K562 (cell line): ENCODE data around the gene ELF2. TPM values are rescaled to one million over a fixed set of nuclear protein-coding genes. Genes with fewer than 3 reads are reported as not detected.

Experiments used
- CAMTA2 ChIP-seq: fragments of 250-450 bp; sonication (Bioruptor Pico); conservative IDR thresholded peaks from 2 replicates; pipeline ENCODE4 v1.5.1; 2022
- E2F3 ChIP-seq: fragments of 250-450 bp; sonication (Bioruptor Pico); IDR thresholded peaks from 2 replicates; pipeline ENCODE4 v1.4.0; 2020; ENCODE audit warnings: mild to moderate bottlenecking
- FOXP1 ChIP-seq: sonication (generic); formaldehyde crosslinking; IDR thresholded peaks from 2 replicates; pipeline ENCODE4 v1.8.0; 2022; ENCODE audit warnings: mild to moderate bottlenecking, missing genetic modification reagents
- GATAD2A ChIP-seq: fragments of 450-650 bp; IDR thresholded peaks from 2 replicates; pipeline ENCODE4 v1.6.1; 2017
- MBD2 ChIP-seq: sonication (generic); IDR thresholded peaks from 2 replicates; pipeline ENCODE4 v1.6.1; 2016; ENCODE audit warnings: low read depth, borderline replicate concordance
- NCOR1 ChIP-seq: fragments of 450-650 bp; IDR thresholded peaks from 2 replicates; pipeline ENCODE4 v1.6.1; 2016; ENCODE audit warnings: mild to moderate bottlenecking, moderate library complexity
- NFRKB ChIP-seq: fragments of 450-650 bp; IDR thresholded peaks from 2 replicates; pipeline ENCODE4 v1.6.1; 2016; ENCODE audit warnings: low read depth
- PML ChIP-seq: IDR thresholded peaks from 2 replicates; pipeline ENCODE4 v1.6.1; 2012; ENCODE audit warnings: low read length, inconsistent platforms
- PRPF4 ChIP-seq: fragments of 200-400 bp; formaldehyde crosslinking; IDR thresholded peaks from one replicate; pipeline ENCODE4 v1.6.1; 2017; ENCODE audit warnings: low read length, low read depth, mild to moderate bottlenecking; ENCODE audit not compliant: insufficient read depth, poor library complexity, severe bottlenecking
- RB1 ChIP-seq: fragments of 450-650 bp; IDR thresholded peaks from 2 replicates; pipeline ENCODE4 v1.6.1; 2017; ENCODE audit warnings: low read depth, mild to moderate bottlenecking
- SMAD2 ChIP-seq: fragments of 150-350 bp; IDR thresholded peaks from 2 replicates; pipeline ENCODE4 v1.6.1; 2014; ENCODE audit warnings: low read depth, mild to moderate bottlenecking, low read length
- U2AF1 ChIP-seq: fragments of 200-400 bp; formaldehyde crosslinking; optimal IDR thresholded peaks from 2 replicates; pipeline ENCODE3; 2017; ENCODE audit warnings: mild to moderate bottlenecking, low read depth, low read length, moderate library complexity
- ZBTB7A ChIP-seq: IDR thresholded peaks from 2 replicates; pipeline ENCODE4 v1.6.1; 2011; ENCODE audit warnings: low read depth, mild to moderate bottlenecking, low read length, moderate library complexity, borderline replicate concordance; ENCODE audit not compliant: control insufficient read depth
- ZC3H4 ChIP-seq: sonication (generic); formaldehyde crosslinking; IDR thresholded peaks from 2 replicates; pipeline ENCODE4 v1.9.0; 2021; ENCODE audit warnings: missing genetic modification reagents, borderline replicate concordance
- ZNF586 ChIP-seq: fragments of 450-650 bp; formaldehyde crosslinking; conservative IDR thresholded peaks from 2 replicates; pipeline ENCODE4 v1.4.0; 2020; ENCODE audit warnings: mild to moderate bottlenecking, moderate library complexity
- ZNF717 ChIP-seq: fragments of 250-450 bp; sonication (Bioruptor Pico); IDR thresholded peaks from 2 replicates; pipeline ENCODE4 v1.5.0; 2021
- ZNF785 ChIP-seq: fragments of 250-450 bp; sonication (Bioruptor Pico); IDR thresholded peaks from 2 replicates; pipeline ENCODE4 v1.4.0; 2020; ENCODE audit warnings: mild to moderate bottlenecking
- polyA plus RNA-seq, 8 experiments: library from polyadenylated mRNA; depleted of rRNA in 4 of 8; stranded (reverse) in 5 of 8; unstranded in 3 of 8; fragments of >200 nt; fragmentation: Nextera tagmentation in 2 of 8; fragmentation: Illumina TruSeq in 1 of 8; extraction: Ambion mirVana in 2 of 8; extraction: Trizol in 1 of 8; gene quantifications; 2 replicates each; pipeline versions ENCODE4 v1.2.1 to v1.2.3, GENCODE V29; 2011 to 2014; ENCODE audit warnings: inconsistent platforms in 1 of 8, missing spikeins in 1 of 8
- total RNA-seq, 7 experiments: library from RNA; depleted of rRNA in 6 of 7; stranded (reverse); fragments of >200 nt in 6 of 7; fragmentation: Illumina TruSeq in 2 of 7; extraction: Trizol in 2 of 7; gene quantifications; 2 replicates each; pipeline versions ENCODE4 v1.2.1 to v1.2.3, GENCODE V29; 2011 to 2021; ENCODE audit warnings: low replicate concordance in 1 of 7
- TF ChIP-seq, protein P1 (sequence below): sonication (generic); formaldehyde crosslinking; IDR thresholded peaks from 2 replicates; pipeline ENCODE4 v1.8.0; 2022; ENCODE audit warnings: mild to moderate bottlenecking, missing genetic modification reagents
- TF ChIP-seq, protein P2 (sequence below), 2 experiments: fragments of 200-800 bp in 1 of 2; sonication (Bioruptor generic) in 1 of 2; sonication (generic) in 1 of 2; formaldehyde crosslinking in 1 of 2; IDR thresholded peaks in 1 of 2; conservative IDR thresholded peaks in 1 of 2; 2 replicates each; pipeline versions ENCODE4 v1.5.0 to v1.6.1; 2016 to 2020; ENCODE audit warnings: missing compliant biosample characterization in 1 of 2, missing genetic modification characterization in 1 of 2, missing genetic modification reagents in 1 of 2
- TF ChIP-seq, protein P3 (sequence below): fragments of 450-650 bp; IDR thresholded peaks from 2 replicates; pipeline ENCODE4 v1.6.1; 2016; ENCODE audit warnings: antibody characterized with exemption

ELF2 gene
- total and polyA plus RNA-seq, 9 of the 15 experiments (the other 6 are each of a cell fraction or from before 2014, with no cell fraction given): 9.4 to 58.7 (median 41.6) TPM

DNA sequence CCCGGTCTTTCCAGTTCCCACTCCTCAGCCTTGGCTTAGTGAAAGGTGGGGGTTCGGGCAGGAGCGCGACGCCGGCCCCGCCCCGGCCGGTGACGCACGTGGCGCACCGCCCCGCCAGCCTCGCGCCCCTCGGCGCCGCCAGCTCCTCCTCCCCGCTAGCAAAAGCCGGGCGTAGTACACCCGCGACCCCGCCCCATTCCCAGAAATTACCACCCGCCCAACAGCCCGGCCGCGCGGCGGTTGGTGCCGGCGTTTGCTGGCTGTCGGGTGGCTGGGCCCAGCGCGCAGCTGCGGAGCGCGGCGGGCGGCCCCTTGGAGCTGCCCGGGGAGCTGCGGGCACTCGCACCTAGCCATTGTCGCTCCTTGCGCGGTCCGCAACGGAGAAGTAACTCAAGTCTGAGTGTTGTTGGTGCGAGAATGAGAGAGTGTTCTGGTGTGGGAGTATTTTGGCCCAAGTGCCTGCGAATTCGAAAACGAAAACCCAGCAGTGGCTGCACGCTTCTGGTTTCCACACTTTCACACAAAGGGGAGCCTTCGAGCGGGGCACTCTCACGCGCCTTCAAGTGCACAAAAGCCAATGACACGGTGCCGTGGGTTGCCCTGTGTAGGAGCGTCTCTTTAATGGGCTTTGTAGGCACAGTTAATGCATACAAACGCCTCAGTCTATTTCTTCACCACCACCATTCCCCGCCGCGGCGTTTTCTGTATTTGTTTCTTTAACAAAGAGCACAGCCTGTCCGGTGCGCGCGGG is 1.0 kb upstream of the ELF2 start (continued):
- TF ChIP-seq, protein P1, sequence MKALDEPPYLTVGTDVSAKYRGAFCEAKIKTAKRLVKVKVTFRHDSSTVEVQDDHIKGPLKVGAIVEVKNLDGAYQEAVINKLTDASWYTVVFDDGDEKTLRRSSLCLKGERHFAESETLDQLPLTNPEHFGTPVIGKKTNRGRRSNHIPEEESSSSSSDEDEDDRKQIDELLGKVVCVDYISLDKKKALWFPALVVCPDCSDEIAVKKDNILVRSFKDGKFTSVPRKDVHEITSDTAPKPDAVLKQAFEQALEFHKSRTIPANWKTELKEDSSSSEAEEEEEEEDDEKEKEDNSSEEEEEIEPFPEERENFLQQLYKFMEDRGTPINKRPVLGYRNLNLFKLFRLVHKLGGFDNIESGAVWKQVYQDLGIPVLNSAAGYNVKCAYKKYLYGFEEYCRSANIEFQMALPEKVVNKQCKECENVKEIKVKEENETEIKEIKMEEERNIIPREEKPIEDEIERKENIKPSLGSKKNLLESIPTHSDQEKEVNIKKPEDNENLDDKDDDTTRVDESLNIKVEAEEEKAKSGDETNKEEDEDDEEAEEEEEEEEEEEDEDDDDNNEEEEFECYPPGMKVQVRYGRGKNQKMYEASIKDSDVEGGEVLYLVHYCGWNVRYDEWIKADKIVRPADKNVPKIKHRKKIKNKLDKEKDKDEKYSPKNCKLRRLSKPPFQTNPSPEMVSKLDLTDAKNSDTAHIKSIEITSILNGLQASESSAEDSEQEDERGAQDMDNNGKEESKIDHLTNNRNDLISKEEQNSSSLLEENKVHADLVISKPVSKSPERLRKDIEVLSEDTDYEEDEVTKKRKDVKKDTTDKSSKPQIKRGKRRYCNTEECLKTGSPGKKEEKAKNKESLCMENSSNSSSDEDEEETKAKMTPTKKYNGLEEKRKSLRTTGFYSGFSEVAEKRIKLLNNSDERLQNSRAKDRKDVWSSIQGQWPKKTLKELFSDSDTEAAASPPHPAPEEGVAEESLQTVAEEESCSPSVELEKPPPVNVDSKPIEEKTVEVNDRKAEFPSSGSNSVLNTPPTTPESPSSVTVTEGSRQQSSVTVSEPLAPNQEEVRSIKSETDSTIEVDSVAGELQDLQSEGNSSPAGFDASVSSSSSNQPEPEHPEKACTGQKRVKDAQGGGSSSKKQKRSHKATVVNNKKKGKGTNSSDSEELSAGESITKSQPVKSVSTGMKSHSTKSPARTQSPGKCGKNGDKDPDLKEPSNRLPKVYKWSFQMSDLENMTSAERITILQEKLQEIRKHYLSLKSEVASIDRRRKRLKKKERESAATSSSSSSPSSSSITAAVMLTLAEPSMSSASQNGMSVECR (CRISPR knock-in tag): peak; percentile 74; the same call in 1 of the 2 replicates
- TF ChIP-seq, protein P2, sequence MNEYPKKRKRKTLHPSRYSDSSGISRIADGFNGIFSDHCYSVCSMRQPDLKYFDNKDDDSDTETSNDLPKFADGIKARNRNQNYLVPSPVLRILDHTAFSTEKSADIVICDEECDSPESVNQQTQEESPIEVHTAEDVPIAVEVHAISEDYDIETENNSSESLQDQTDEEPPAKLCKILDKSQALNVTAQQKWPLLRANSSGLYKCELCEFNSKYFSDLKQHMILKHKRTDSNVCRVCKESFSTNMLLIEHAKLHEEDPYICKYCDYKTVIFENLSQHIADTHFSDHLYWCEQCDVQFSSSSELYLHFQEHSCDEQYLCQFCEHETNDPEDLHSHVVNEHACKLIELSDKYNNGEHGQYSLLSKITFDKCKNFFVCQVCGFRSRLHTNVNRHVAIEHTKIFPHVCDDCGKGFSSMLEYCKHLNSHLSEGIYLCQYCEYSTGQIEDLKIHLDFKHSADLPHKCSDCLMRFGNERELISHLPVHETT (CRISPR knock-in tag; conservative IDR thresholded peaks at IDR 0.05 in 1 of 2, IDR thresholded peaks at IDR 0.05 in 1 of 2): peak in 1 of 2 experiments; percentile 68; a peak in 2 of 4 replicates
- no peak for TF ChIP-seq SMAD2
- TF ChIP-seq FOXP1: peak; percentile 79; the same call in 1 of the 2 replicates
- peak; percentile 67; the same call in 1 of the 2 replicates for TF ChIP-seq ZC3H4 (CRISPR knock-in tag)
- TF ChIP-seq NCOR1: peak; percentile 45; the same call in 1 of the 2 replicates
- TF ChIP-seq ZNF717 (CRISPR knock-in tag): no peak
- no peak for TF ChIP-seq ZNF586
- TF ChIP-seq RB1: peak; percentile 54
- 0 out of 2 replicates have a peak, but pooled peaks have one; percentile 28 for TF ChIP-seq GATAD2A
- peak; percentile 85 for TF ChIP-seq ZBTB7A
- TF ChIP-seq MBD2: peak; percentile 43; the same call in 1 of the 2 replicates
- TF ChIP-seq U2AF1: peak; percentile 44
- peak; percentile 75; the same call in 1 of the 2 replicates for TF ChIP-seq NFRKB
- TF ChIP-seq PRPF4: peak; percentile 67
- 0 out of 2 replicates have a peak, but pooled peaks have one; percentile 8 for TF ChIP-seq E2F3 (CRISPR knock-in tag)
- peak; percentile 88; the same call in 1 of the 2 replicates for TF ChIP-seq PML
- TF ChIP-seq, protein P3, sequence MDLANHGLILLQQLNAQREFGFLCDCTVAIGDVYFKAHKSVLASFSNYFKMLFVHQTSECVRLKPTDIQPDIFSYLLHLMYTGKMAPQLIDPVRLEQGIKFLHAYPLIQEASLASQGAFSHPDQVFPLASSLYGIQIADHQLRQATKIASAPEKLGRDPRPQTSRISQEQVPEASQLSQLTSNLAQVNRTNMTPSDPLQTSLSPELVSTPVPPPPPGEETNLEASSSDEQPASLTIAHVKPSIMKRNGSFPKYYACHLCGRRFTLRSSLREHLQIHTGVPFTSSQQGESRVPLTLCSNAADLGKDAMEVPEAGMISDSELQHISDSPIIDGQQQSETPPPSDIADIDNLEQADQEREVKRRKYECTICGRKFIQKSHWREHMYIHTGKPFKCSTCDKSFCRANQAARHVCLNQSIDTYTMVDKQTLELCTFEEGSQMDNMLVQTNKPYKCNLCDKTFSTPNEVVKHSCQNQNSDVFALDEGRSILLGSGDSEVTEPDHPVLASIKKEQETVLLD: peak; percentile 59; the same call in 1 of the 2 replicates
- TF ChIP-seq ZNF785 (CRISPR knock-in tag): no peak
- no peak for TF ChIP-seq CAMTA2 (CRISPR knock-in tag)
